T follicular helper cell (primary cell): ENCODE data around the gene SLC38A10.

Experiments used
- DNase-seq: peaks from one replicate; pipeline ENCODE4 v3.0.0-alpha.2; 2020; ENCODE audit warnings: low read depth

Gene SLC38A10

DNA sequence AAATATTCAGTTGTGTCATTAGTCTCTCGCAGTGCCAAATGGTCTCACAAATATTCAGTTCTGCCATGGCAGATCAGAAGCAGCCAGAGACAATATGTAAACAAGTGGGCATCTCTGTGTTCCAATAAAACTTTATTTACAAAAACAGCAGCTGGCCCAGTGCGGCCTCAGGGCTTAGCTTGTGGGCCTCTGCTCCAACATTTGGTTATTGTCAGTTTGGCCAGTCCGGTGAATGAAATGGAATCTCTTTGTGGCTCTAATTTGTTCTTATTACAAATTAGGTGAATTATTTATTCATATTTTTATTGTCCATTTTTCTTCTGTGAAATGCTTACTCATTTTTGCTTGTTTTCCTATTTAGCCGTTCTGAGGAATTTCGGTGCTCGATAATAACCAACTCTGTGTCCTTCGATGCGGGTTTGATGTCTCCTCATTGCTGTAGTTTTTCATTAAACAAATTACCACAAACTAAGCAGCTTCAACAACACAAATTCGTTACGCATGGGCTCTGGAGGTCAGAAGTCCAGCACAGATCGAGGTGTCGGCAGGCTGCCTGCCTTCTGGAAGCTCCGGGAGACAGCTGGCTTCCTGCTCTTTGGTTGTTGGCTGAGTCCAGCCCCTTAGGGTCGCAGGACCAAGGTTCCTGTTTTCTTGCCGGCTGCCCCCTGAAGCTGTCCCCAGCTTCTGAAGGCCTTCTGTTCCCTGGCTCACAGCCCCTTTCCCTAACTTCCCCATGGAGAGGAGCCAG, 4.1 kb upstream of the SLC38A10 start:
- DNase-seq: no peak

DNA sequence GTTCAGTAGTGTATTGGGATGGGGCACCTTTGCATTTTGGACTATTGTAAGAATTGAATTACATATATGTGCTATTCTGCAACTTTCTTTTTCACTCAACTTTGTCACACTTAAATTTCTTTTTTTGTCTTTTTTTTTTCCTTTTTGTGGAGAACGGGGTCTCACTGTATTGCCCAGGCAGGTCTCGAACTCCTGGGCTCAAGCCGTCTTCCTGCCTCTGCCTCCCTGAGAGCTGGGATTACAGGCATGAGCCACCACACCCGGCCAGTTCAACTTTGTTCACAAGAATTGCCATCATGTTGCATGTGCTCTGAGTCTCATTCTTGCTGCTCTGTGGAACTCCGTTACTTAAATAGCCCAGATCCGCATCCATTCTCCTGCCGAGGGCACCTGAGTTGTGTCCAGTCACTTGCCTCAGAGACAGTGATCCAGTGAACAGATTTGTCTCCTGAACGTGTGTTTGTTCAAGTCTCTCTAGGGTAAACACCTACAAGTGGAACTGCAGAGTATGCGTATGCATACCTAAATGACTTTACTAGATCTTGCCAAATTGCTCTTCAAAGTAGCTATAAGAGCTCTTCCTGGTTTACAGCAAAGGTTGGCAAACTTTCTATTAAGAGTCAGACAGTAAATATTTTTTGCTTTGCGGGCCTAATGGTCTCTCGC, 3.4 kb upstream of the SLC38A10 start:
- DNase-seq: no peak

DNA sequence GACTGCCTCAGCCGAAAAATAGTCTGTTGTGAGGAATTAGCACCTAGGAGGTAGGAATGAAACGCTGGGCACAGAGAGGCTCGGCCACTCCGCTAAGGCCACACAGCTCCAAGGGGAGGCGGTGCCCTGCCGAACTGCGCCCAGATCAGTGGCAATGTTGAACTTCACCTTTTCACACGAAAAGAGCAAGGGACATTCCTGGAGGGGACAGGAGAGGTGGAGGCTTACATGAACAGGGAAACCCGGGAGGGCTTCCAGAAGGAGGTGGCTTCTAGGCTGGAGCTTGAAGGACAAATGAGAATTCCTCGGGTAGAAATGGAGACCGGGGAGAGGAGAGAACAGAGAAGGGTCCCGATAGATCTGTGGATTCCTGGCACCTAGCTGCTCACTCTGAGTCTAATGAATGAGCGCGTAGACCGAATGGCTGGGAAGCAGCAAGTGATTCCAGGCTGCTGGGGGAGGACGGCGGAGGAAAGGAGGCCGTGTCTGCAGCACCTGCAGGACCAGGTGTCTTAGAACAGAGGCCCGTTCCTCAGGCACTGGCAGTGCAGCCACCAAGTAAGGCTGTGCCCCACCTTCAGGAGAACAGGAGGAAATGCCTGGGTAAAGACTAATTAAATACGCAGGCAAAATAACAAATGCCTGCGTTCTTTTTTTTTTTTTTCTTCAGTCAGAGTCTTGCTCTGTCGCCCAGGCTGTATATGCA, 722 bp upstream of the SLC38A10 start:
- peak; percentile 47 for DNase-seq

DNA sequence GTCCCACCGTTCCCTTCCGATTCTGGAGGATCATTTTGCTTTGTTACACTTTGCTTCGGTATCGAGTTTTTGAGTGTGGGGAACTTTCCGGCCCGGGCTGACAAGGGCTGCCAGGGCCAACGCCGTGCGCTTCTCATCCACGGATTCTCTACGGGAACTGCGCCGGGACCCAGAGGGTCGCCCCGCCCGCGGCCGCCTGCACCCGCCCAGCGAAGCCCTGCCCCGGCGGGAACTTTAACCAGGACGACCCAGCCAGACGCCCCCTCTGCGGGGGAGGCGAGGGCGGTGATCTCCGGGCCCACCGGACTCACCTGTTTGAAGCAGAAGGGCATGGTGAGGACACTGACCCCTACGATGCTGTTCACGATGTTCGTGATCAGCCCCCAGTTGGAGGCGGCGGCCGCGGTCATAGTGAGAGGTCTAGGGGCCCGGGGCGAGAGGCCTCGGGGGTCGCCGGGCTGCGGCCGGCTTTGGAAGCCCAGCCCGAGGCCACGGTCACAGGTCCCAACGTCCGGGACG, 536 bp downstream of the SLC38A10 start:
- no peak for DNase-seq

DNA sequence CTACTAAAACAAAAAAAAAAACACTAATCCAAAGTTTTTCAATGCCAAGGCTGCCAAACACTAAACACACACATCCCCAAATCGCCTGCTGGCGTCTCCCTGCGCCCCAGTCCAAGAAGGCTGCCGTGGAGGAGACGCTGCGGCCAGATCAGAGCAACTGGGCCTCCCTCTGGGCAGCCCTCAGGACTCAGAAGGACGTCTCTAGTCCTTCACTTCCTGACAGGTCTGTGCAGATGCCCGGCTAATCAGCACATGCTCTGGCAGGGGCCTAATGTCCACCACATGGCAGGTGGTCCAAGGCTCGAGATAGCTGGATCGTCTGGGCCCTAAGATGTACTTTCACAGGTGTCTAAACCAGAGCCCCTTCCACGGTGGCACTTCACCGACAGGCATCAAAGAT, 2.7 kb downstream of the SLC38A10 start:
- DNase-seq: no peak

DNA sequence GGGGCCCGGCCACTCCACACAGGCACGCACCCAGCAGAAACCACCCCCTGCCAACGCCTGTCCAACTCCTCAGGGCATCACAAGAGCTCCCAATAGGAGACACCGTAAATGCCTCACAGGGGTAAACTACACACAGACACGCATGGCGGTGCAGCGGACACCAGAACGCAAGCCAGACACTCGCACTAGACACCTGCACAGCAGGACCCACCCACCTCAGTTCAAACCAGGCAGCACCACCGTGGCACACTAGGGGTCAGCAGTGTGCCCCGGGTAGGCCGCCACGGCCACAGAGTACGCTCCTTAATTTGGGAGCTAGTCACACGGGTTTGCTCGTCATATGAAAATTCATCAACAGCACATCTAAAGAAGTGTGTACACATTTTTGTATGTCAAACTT, 3.4 kb downstream of the SLC38A10 start:
- peak; percentile 62 for DNase-seq

DNA sequence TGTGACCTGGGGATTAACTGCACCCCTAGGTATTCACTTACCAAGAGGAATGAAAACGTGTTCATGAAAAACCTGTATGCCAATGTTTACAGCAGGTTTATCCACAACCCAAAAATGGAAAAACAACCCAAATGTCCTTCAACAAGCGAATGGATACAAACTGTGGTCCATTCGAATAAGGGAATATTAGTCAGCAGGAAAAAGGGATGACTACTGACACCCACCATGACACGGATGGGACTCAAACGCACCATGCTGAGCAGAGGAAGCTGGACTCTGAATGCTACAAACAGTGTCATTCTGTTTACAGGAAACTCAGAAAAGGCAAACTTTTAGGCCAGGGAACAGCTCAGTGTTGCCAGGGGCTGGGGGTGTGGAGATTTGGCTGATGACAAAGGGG, 4.9 kb downstream of the SLC38A10 start:
- no peak for DNase-seq

DNA sequence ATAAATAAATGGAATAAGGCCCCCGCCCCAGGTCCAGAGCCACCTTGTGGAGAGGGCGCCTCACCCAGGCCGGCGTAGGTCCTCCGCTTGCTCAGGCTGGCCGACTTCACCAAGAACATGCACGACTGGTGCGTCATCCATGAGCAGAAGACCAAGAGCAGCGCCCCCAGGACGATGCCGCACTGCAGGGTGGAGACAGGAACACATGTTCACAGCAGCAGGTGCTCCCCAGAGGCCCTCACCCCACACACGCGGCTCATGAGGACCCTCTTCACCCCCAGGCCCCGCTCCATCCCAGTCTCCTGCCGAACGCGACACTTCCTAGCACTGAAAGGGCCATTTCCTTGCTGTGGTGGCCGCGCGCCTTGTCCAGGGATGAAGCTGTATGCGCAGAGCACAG, 5.5 kb downstream of the SLC38A10 start:
- DNase-seq: no peak

DNA sequence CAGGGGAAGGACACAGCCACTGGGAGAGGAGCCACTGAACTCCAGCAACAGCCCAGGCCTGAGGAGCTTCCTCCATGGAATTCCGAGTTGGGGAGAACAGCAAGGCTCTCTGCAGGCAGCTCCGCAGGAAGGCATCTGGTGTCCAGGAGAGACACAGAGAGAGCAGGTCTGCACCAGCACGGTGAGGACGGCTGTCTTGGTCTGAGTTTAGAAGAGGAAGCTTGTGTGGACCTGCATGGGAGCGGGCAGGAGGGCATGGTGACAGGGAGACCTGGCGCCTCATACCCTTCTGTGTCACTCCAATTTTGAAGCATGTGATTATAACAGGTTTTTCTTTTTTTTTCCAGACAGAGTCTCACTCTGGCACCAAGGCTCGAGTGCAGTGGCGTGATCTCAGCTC, 6.4 kb downstream of the SLC38A10 start:
- no peak for DNase-seq

DNA sequence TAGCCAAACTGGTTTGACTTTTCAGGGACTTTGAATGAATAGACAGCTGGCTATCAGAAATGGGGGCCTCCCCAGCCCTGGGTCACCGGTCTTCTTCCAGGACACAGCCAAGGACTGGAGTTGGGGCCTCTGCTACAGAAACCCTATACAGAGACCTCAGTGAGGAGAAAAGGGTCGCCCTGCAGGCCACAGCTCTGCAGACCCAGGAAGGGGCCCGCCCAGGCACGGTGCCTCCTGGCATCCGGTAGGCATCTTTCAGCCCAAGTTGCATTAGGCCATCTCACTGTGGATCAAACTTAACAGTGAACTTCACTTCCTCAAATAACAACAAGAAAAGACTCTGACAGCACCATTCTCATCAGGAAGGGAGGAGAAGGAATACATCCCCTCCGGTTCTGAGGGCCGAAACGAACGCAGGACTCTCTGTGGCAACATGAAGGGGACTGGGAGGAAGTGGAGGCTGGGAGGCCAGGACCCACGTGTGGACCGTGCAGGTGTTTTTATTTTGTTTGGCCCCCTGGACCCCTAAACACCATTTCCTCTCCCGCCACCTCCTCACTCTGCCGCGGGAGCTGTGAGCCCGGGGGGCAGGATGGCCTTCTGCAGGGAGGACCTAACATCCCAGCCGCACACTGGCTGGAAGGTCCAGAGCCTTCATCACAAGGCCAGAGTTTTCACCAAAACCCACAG, 7.2 kb downstream of the SLC38A10 start:
- DNase-seq: no peak

DNA sequence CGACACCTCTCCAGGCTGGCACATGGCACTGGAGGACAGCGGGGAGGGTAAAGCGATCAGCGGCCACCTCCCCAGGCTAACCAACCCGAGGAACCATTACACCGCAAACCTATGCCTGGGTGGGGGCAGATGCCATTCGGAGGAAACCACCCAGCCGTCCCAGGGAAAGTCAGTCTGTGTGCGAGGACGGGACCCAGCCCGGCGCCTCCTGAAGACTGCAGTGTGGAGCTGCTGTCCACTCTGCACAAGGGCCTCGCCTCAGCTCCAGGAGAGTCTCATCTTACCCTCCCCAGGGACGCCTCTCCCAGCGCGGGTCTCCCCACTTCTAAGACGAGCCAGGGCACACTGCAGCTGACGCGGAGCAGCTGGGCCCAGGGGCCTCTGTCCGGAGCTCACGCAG, 8.0 kb downstream of the SLC38A10 start:
- no peak for DNase-seq

DNA sequence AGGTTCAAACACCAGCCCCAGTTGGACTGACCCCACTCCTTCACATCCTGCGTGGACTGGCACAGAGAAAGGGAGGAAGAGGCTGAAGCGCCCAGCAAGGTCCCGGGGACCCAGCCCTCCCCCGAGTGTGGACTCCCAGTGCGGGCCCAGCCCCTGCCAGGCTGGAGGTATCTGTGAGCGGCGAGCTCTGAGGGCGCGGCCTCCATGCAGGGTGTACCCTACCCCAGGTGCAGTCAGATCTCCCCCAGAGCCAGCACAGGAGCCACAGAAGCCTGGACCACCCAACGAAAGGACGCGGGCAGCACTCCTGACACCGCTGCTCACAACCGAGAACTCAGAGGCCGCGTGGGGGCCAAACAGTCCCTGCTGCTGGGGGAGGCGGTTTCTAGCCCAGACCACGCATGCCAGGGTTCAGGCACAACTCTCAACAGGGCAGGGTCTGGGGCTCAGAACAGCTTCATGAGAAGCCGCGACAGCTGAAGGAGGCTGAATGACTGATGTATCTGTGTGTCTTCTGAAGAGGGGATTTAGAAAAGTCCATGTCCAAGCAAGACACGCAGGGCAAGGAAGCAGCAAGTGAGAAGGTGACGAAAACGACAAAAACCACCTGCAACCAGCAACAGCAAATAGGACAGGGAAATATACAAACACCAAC, 8.5 kb downstream of the SLC38A10 start:
- no peak for DNase-seq

DNA sequence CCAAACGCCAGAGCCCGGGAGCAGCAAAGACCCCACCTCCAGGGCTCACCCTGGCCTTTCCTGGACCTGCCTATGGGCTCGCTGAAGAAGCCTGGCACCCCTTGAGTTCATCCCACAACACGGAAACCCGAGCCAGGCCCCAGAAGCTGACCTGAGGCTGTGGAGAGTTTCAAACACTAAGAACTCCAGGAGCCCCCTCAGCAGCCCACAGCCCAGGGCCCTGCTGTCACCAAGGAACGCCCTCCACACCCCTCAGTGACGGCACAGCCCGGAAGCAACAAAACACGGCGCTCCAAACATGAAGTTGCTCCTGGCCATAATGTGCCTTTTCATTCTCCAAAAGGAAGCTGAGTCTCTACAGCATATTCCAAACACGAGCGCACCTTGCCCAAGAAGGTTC, 9.2 kb downstream of the SLC38A10 start:
- no peak for DNase-seq

DNA sequence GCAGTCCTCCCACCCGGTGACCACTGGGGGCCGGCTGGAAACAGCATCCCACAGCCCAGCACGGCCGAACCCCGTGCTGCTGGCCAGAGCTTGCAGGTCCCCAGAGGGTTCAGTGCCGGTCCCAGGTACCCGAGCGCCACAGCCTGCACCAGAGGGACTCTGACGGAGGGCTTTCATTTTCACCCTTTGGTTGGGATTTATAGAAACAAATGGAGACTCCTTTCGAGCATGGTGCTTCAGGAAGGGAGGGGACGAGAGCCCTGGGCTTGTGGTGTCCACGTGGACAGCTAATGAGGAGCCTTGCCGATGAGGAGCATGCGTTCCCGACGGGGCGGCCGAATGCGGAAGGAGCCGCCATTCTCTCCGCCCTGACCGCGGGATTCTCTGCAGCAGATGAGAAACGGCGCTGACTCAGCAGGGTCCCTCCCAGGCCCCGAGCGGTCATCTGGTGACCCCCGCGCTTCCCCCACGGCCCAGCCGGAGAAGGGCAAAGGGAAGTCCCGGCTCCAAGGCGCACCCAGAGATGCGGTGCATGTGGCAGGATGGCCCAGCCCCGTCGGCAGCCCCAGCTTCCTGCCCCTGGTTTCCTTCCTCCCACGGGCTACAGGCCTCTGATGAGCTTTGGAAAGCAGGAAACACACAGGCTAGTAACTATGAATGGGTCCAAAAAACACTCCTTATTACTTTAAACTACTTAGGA, 9.8 kb downstream of the SLC38A10 start:
- DNase-seq: peak; percentile 19

DNA sequence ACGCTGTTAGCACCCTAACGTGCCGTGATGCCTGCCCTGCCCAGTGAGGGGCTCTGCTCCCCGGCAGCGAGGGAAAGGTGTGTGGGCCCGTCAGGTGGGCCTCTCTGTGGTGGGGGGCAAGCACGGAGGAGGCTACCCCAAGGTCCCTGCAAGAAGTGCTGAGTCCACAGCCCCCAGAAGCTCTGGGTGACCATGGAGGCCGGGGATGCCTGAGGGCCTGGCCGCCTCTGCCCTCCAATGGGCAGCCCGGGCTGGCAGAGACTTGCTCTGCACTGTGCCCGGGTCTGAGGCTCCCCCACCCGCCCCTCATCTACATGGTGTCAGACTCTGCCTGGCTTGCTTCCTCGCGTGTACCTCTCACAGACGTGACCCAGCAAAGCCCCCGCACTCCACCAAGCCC, 12.2 kb downstream of the SLC38A10 start:
- DNase-seq: no peak

DNA sequence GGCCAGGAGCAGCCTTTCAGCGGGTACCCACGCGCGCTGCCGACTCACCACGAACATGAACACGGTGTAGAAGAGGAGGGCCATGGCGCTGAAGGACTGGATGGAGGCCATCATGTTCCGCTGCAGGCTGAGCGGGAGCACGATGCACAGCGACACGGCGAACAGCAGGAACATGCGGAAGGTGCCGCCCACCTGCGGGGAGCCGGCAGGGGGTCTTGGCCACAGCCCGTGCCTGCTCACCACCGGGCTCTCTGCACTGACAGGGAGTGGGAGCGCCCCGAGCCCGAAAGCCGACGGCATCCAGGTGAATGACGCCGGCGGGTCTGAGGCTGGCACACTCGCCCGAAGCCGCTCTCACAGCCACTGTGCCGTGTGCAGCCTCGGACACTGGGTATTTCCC, 13.0 kb downstream of the SLC38A10 start:
- DNase-seq: no peak

DNA sequence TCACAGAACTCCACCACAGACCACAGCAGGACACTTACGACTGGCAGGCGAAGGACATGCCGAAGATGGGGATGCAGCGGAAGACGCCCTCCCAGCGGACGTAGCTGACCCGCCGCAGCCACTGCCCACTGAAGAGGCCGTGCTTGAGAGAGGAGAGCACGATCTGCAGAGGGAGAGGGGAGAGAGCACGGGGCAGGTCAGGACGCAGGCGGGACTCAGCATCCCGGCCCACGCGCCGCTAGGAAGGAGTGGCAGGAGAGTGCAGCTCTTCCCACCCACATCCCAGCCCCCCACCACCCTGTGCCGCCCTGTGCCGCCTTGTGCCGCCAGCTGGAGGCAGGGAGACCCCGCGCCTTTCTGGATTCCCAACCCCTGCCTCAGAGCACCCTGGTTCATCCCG, 14.5 kb downstream of the SLC38A10 start:
- no peak for DNase-seq

DNA sequence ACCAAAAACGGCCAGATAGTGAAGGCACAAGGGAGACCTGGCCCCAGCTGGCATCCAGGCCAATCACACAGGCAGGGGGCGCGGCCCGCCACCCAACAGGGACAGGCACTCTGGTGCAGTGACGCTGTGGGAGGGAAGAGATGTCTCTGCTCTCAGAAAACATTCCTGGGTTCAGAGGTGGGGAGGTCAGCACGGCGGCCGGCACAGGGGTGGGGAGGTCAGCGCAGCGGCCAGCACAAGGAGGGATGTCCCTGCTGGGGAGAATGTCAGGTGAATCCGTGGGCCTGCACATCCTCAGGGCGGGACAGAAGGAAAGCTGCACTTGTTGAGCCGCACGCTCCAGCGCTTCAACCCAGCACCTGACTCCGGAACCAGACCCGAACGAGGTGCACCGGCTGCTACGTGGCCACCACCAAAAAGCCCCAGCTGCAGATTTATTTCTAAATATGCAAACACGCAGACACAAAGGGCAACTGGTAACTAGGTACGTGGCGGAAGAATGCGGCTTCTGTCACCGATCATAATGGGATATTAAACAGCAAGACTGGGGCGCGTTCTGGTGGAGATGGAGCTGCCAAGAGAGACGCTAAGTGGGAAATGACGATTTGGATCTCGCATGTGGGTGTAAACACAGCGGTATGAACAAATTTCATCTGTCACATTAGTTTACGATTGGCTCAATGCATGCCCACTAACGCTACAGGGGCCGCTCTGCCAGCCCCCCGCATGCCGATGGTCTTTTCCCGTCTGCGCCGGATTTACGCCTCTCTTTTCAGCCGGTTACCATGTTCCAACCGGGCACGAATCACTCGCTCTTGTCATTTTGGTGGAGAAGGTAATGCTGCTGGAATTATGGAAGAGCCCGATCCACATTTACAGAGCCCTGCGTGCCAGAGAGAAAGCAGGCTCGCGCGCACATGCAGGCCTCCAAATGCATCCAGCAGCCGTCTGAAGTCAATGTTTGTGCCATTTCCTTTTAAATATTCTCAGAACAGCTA, 15.5 kb downstream of the SLC38A10 start:
- DNase-seq: no peak

DNA sequence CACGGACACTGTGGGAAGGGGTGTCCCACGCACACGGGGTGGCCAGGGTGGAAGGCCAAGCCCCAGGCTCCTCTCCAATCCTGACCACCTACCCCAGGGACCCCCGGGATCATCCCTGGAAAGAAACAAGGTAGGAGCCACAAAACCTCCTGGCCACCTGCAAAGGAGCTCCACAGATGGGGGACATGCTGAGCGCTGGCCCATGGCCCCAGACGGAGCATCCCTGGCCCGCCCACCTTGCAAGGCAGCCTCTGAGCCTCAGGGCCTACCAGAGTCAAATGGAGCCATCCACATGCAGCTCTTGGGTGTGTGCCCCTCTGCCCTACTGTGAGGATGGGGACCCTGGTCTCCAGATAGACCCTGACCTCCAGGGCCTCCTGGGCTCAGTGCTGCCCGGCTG, 16.3 kb downstream of the SLC38A10 start:
- no peak for DNase-seq
